ENCODE measurements around the gene ARGLU1. TPM values are rescaled to one million over a fixed set of nuclear protein-coding genes. Genes with fewer than 3 reads are reported as not detected.

ARGLU1 gene
- total and polyA plus RNA-seq, 7 donors = 23.2 to 43.5 (median 23.9) TPM

- Histone ChIP-seq H3K27ac (no peak overlapping the region), H3K27me3 (ENCODE audit: insufficient read depth in 3 of 3, low read length in 2 of 3) (no peaks in the 10 kb centered on the region), H3K4me1 (peaks cover 23% of the 10 kb centered on the region), H3K9me3 (no peaks in the 10 kb centered on the region), H3K4me3 (no peak overlapping the region), H3K36me3 (ENCODE audit: insufficient read depth in 1 of 2, low read depth in 1 of 2) (peaks cover 4 to 37% of the 10 kb centered on the region in 2 donors)
- TF ChIP-seq CTCF (IDR thresholded peaks at IDR 0.05) = no peak
- WGBS, 3 donors = 93% methylated on average over 54 of the region's 54 CpGs
- no peak for ATAC-seq
- DNase-seq = no peak
- intact Hi-C loops (cut with DNase I) = no loop called here
These were observed 75.1 kb downstream of the ARGLU1 start for GRCh38 chr13:106492588-106493475.

- TF ChIP-seq CTCF (IDR thresholded peaks at IDR 0.05) = no peak
- WGBS, 3 donors = 77 to 79% (median 79%) methylated on average over 14 of the region's 14 CpGs
- no peak overlapping the region for H3K4me3 ChIP-seq
- H3K27ac ChIP-seq = no peak overlapping the region
- H3K4me1 ChIP-seq = peaks cover 18% of the 10 kb centered on the region
- H3K36me3 ChIP-seq (ENCODE audit: insufficient read depth in 1 of 2, low read depth in 1 of 2) = peaks cover 4 to 37% of the 10 kb centered on the region in 2 donors
- DNase-seq (no peak), ATAC-seq (no peak)
- H3K27me3 ChIP-seq (ENCODE audit: insufficient read depth in 3 of 3, low read length in 2 of 3) = no peaks in the 10 kb centered on the region
- intact Hi-C loops (cut with DNase I) = no loop called here
- no peaks in the 10 kb centered on the region for H3K9me3 ChIP-seq
These were observed 75.9 kb downstream of the ARGLU1 start for GRCh38 chr13:106491928-106492587.

Other genes starting within 250 kb of the ARGLU1 start
- 10 to 100 TPM in 1 of 4 donors, 1 to 10 TPM in 3; 6.6 to 10.8 (median 9.4) TPM for gene EFNB2, start 32.5 kb downstream of the ARGLU1 start, total RNA-seq
- 1 to 10 TPM; 5.8 to 9.2 (median 6.7) TPM for gene EFNB2, start 32.5 kb downstream of the ARGLU1 start, polyA plus RNA-seq

Measured in psoas muscle (tissue), 8 donors.